ENCODE measurements around the gene ADAT1.

ADAT1 gene

DNA sequence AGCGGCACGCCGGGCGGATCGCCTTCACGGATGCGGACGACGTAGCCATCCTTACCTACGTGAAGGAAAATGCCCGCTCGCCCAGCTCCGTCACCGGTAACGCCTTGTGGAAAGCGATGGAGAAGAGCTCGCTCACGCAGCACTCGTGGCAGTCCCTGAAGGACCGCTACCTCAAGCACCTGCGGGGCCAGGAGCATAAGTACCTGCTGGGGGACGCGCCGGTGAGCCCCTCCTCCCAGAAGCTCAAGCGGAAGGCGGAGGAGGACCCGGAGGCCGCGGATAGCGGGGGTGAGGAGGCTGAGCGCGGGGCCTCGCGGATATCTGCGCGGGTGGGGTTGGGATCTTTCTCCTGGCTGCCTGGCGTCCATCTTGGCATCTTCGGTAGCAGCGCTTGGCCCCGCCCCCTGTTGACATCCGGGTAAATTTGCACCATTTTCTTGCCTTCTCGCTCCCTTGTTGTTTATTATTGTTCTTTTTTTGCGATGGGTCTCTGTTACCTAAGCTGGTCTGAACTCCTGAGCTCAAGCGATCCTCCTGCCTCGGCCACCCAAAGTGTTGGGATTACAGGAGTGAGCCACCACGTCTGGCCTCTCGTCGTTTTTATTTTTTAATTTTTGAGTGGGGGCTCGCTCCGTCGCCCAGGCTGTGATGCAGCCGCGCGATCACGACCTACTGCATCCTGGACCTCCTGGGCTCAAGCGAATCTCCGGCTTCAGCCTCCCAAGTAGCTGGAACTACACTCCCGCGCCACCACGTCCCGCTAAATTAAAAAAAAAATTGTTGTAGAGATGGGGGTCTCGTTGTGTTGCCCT is 25.4 kb upstream of the ADAT1 start:
- TF ChIP-seq CTCF (IDR thresholded peaks at IDR 0.05; ENCODE audit: borderline replicate concordance, control extremely low read depth, extremely low read depth, insufficient read depth, missing control alignments), result no peak
- DNase-seq (ENCODE audit: low spot score), result peak; percentile 83
- in situ Hi-C loops (cut with MboI; ENCODE audit: low sequenced_read_pairs, unreplicated experiment), result loop anchor here (10.0 kb wide), 1 partner anchor 116 kb away; no protein-coding TSS in a partner anchor

- DNase-seq (ENCODE audit: low spot score), result peak; percentile 97
- in situ Hi-C loops (cut with MboI; ENCODE audit: low sequenced_read_pairs, unreplicated experiment), result loop anchor here (10.0 kb wide), 1 partner anchor 117 kb away; no protein-coding TSS in a partner anchor
- no peak for TF ChIP-seq CTCF (IDR thresholded peaks at IDR 0.05; ENCODE audit: borderline replicate concordance, control extremely low read depth, extremely low read depth, insufficient read depth, missing control alignments)
Observed at GRCh38 chr16:75647492-75648264, 24.6 kb upstream of the ADAT1 start, which contains the start of the genes KARS1 and TERF2IP. TSS of gene KARS1 (minus strand) at chr16:75647665. CDS start at chr16:75647639, 26 bp downstream. TSS of gene TERF2IP (plus strand) at chr16:75647773. CDS start at chr16:75647883, 110 bp downstream.

GRCh38 chr16:75647112-75647491 is 24.0 kb upstream of the ADAT1 start:
- in situ Hi-C loops (cut with MboI; ENCODE audit: low sequenced_read_pairs, unreplicated experiment), result loop anchor here (10.0 kb wide), 1 partner anchor 118 kb away; no protein-coding TSS in a partner anchor
- DNase-seq (ENCODE audit: low spot score), result no peak
- TF ChIP-seq CTCF (IDR thresholded peaks at IDR 0.05; ENCODE audit: borderline replicate concordance, control extremely low read depth, extremely low read depth, insufficient read depth, missing control alignments), result no peak

DNA sequence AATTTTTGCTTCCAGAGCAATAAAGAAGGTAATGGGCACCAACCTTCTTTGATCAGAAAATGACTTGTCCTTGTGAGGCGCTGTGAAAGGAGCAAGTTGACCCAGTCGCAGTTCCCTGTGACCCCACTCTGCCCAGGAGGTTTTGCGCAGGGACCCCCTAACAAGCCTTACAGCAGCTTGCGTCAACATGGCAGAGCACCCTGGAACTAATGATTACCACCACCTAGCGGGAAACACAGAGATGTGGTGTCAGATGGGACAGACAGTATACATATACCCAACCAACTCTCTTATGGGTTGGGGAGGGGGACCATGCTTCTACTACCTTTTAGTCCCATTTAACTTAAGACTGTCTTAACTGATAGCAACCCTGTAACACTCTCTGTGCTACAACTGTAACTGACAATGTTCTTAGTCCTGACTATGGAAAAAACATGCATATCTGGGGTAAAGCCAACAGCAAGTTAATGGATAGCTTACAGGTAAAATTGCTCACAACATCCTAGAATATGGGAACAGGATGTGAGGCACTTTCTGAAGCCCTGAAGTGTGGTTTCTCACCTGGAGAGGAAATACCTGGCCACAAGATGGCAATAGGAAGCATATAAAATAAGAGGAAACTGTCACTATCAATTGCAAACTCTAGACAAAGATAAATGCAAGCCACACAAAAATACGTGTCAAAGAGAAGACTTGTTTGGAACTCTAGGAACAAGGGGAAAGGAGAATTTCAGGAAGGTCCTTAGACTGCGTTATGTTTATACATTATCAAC is 21.3 kb upstream of the ADAT1 start:
- in situ Hi-C loops (cut with MboI; ENCODE audit: low sequenced_read_pairs, unreplicated experiment), result loop anchor here (10.0 kb wide), 1 partner anchor 120 kb away; no protein-coding TSS in a partner anchor

DNA sequence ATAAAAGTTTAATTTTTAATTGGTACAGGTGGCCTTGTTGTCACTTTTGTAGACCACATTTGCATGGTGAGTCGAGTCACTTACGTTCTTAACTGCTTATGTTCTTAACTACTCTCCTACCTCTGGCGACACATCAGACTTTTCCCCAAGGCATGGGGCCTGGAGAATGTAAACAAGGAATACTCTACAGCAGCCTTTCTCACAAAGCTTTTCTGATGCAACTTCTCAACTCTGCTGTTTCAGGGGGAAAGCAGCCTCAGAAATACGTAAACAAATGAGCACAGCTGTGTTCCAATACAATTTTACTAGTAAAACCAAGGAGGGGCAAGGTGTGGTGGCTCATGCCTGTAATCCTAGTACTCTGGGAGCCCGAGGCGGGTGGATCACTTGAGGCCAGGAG is 17.5 kb upstream of the ADAT1 start:
- no peak for TF ChIP-seq CTCF (IDR thresholded peaks at IDR 0.05; ENCODE audit: borderline replicate concordance, control extremely low read depth, extremely low read depth, insufficient read depth, missing control alignments)
- in situ Hi-C loops (cut with MboI; ENCODE audit: low sequenced_read_pairs, unreplicated experiment), result loop anchor here (10.0 kb wide), 1 partner anchor 124 kb away; no protein-coding TSS in a partner anchor
- DNase-seq (ENCODE audit: low spot score), result no peak

More for the DNA sequence above, 21.3 kb upstream of the ADAT1 start:
- no peak for TF ChIP-seq CTCF (IDR thresholded peaks at IDR 0.05; ENCODE audit: borderline replicate concordance, control extremely low read depth, extremely low read depth, insufficient read depth, missing control alignments)
- no peak for DNase-seq (ENCODE audit: low spot score)

DNA sequence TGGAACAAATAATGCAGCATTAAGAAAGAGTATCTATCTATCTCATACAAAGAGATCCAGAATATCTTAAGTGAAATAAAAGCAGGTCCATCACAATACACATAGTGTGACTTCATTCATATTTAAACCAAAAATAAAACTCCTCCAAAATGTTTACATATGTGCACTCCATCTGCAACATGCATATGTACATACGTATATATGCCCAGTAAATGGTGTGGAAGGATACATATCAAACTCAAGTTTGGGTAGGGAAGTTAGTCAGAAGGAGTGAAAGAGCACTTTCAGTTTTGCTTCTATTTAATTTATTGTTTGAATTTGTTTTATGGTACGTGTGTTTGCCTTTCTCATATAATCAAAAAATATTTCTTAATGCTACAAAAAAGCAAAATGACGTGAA is 12.0 kb upstream of the ADAT1 start:
- DNase-seq (ENCODE audit: low spot score), result no peak
- in situ Hi-C loops (cut with MboI; ENCODE audit: low sequenced_read_pairs, unreplicated experiment), result no loop called here

More for the DNA sequence above, 12.0 kb upstream of the ADAT1 start:
- no peak for TF ChIP-seq CTCF (IDR thresholded peaks at IDR 0.05; ENCODE audit: borderline replicate concordance, control extremely low read depth, extremely low read depth, insufficient read depth, missing control alignments)
